Transverse colon (tissue), 4 donors: ENCODE measurements around the gene DGKD.

Source experiments
- CTCF ChIP-seq, 5 experiments: fragments of 200-600 bp in 3 of 5; fragments of 450-650 bp in 2 of 5; sonication (generic) in 3 of 5; IDR thresholded peaks; 1 replicate in 2 of 5; 2 replicates in 3 of 5; pipeline ENCODE4 v1.5.1; 2016 to 2017; ENCODE audit warnings: antibody characterized with exemption in 5 of 5, inconsistent platforms in 3 of 5, mild to moderate bottlenecking in 2 of 5, moderate library complexity in 1 of 5
- EP300 ChIP-seq: sonication (generic); formaldehyde crosslinking; IDR thresholded peaks from one replicate; pipeline ENCODE4 v1.6.1; 2017; ENCODE audit warnings: antibody characterized with exemption, low read depth
- POLR2A ChIP-seq: fragments of 450-650 bp; IDR thresholded peaks from one replicate; pipeline ENCODE4 v1.6.1; 2016; ENCODE audit warnings: antibody characterized with exemption, mild to moderate bottlenecking, moderate library complexity
- POLR2AphosphoS5 ChIP-seq, 3 donors: sonication (generic); formaldehyde crosslinking; IDR thresholded peaks; one replicate each; pipeline ENCODE4 v1.6.1; 2016; ENCODE audit warnings: antibody characterized with exemption in 3 of 3

GRCh38 chr2:233372855-233373254, 18.6 kb downstream of the DGKD start:
- TF ChIP-seq POLR2A (no peak), CTCF (IDR thresholded peaks at IDR 0.05) (no peak), EP300 (no peak), POLR2AphosphoS5 (IDR thresholded peaks at IDR 0.05) (no peak)
